DMS53 treated with DMSO at 0.1 percent for 48 hours (cell line): ENCODE data around the gene MCM9.
A peak's percentile ranks its signal among the peaks of the same experiment; 100 is the strongest.
"Not testable (repeated sequence)": the region's sequence is repeated elsewhere in the genome, so short reads cannot be mapped to it uniquely, and the experiment has no call there.

Source experiments
- DNase-seq: peaks from one replicate; lab custom pipeline; 2025; ENCODE audit not compliant: unreplicated experiment; lab: John Stamatoyannopoulos, UW

The MCM9 gene

GRCh38 chr6:118770835-118771234, 164.1 kb downstream of the MCM9 start:
- DNase-seq: no peak

- peak; percentile 0 for DNase-seq
Measured at GRCh38 chr6:118770112-118770788, 164.7 kb downstream of the MCM9 start.

- no peak for DNase-seq
Measured at GRCh38 chr6:118768904-118769325, 166.0 kb downstream of the MCM9 start.

- DNase-seq: no peak
Measured at GRCh38 chr6:118768441-118768840, 166.5 kb downstream of the MCM9 start.

- not testable (repeated sequence) for DNase-seq
Measured at GRCh38 chr6:118765316-118765715, 169.6 kb downstream of the MCM9 start.

GRCh38 chr6:118764766-118765165, 170.2 kb downstream of the MCM9 start:
- no peak for DNase-seq
